Liver (tissue), 9 donors: ENCODE data around the gene MMP25. TPM values are rescaled to one million over a fixed set of nuclear protein-coding genes. Genes with fewer than 3 reads are reported as not detected.

Source experiments
- DNase-seq: peaks from one replicate; pipeline ENCODE4 v3.0.0-alpha.2; 2017; ENCODE audit warnings: low spot score
- H3K27ac ChIP-seq, 2 donors: one replicate each; pipeline ENCODE4 v1.7.0; 2013; ENCODE audit warnings: inconsistent platforms in 2 of 2, low read length in 2 of 2, control low read depth in 1 of 2, low read depth in 1 of 2, mild to moderate bottlenecking in 1 of 2
- H3K27me3 ChIP-seq, 4 donors: one replicate each; pipeline versions ENCODE4 v1.6.1 to v1.7.0; 2013; ENCODE audit warnings: low read length in 3 of 4, inconsistent platforms in 1 of 4, mild to moderate bottlenecking in 1 of 4, moderate library complexity in 1 of 4; ENCODE audit not compliant: control insufficient read depth in 4 of 4, insufficient read depth in 4 of 4
- H3K36me3 ChIP-seq, 4 donors: one replicate each; pipeline versions ENCODE4 v1.6.1 to v1.7.0; 2013; ENCODE audit warnings: low read length in 3 of 4, mild to moderate bottlenecking in 3 of 4, low read depth in 1 of 4, moderate library complexity in 1 of 4; ENCODE audit not compliant: control insufficient read depth in 4 of 4, insufficient read depth in 3 of 4
- H3K4me1 ChIP-seq, 4 donors: one replicate each; pipeline versions ENCODE4 v1.6.1 to v1.7.0; 2013; ENCODE audit warnings: low read length in 3 of 4, mild to moderate bottlenecking in 3 of 4, moderate library complexity in 1 of 4; ENCODE audit not compliant: control insufficient read depth in 4 of 4, insufficient read depth in 4 of 4
- H3K4me3 ChIP-seq, 3 donors: one replicate each; pipeline versions ENCODE4 v1.6.1 to v1.7.0; 2013; ENCODE audit warnings: low read length in 3 of 3, control low read depth in 1 of 3, low read depth in 1 of 3, mild to moderate bottlenecking in 1 of 3
- H3K9ac ChIP-seq, 2 donors: one replicate each; pipeline ENCODE4 v1.7.0; 2013; ENCODE audit warnings: low read length in 2 of 2, mild to moderate bottlenecking in 2 of 2, moderate library complexity in 2 of 2, control low read depth in 1 of 2, low read depth in 1 of 2
- H3K9me3 ChIP-seq, 4 donors: one replicate each; pipeline versions ENCODE4 v1.6.1 to v1.7.0; 2013; ENCODE audit warnings: low read length in 3 of 4; ENCODE audit not compliant: control insufficient read depth in 4 of 4
- FOXA1 ChIP-seq: IDR thresholded peaks from 2 replicates; pipeline ENCODE4 v1.6.1; 2016; ENCODE audit warnings: antibody characterized with exemption
- FOXA2 ChIP-seq: IDR thresholded peaks from 2 replicates; pipeline ENCODE4 v1.6.1; 2016; ENCODE audit warnings: antibody characterized with exemption
- GABPA ChIP-seq, 2 donors: IDR thresholded peaks in 1 of 2; conservative IDR thresholded peaks in 1 of 2; 2 replicates each; pipeline ENCODE4 v1.6.1; 2016; ENCODE audit warnings: antibody characterized with exemption in 2 of 2, mild to moderate bottlenecking in 1 of 2, moderate library complexity in 1 of 2
- HNF4G ChIP-seq: IDR thresholded peaks from 2 replicates; pipeline ENCODE4 v1.6.1; 2016; ENCODE audit warnings: antibody characterized with exemption
- NR2F2 ChIP-seq: IDR thresholded peaks from 2 replicates; pipeline ENCODE4 v1.6.1; 2016; ENCODE audit warnings: antibody characterized with exemption
- RAD21 ChIP-seq, 2 donors: IDR thresholded peaks; 2 replicates each; pipeline ENCODE4 v1.6.1; 2016; ENCODE audit warnings: antibody characterized with exemption in 2 of 2, mild to moderate bottlenecking in 2 of 2
- TAF1 ChIP-seq: conservative IDR thresholded peaks from 2 replicates; pipeline ENCODE4 v1.6.1; 2016; ENCODE audit warnings: antibody characterized with exemption, mild to moderate bottlenecking
- YY1 ChIP-seq: IDR thresholded peaks from 2 replicates; pipeline ENCODE4 v1.6.1; 2016; ENCODE audit warnings: antibody characterized with exemption, mild to moderate bottlenecking
- WGBS: extraction: QIAGEN DNeasy Blood & Tissue Kit; methylation state at CpG from one replicate; pipeline ENCODE4 v1.1.7; 2013; 5-methylcytosine and 5-hydroxymethylcytosine counted together
- polyA plus RNA-seq, 2 donors: library from polyadenylated mRNA; stranded (reverse) in 1 of 2; unstranded in 1 of 2; fragments of 200-250 nt in 1 of 2; fragments of >200 nt in 1 of 2; fragmentation: Nextera tagmentation in 1 of 2; extraction: Ambion mirVana in 1 of 2; gene quantifications; one replicate each; pipeline versions ENCODE4 v1.2.1 to v1.2.3, GENCODE V29; 2013 to 2015
- total RNA-seq, 2 donors: library from RNA; depleted of rRNA; stranded (reverse); fragments of >200 nt; gene quantifications; one replicate each; pipeline ENCODE4 v1.2.3, GENCODE V29; 2014
- TF ChIP-seq, protein P1 (sequence below): IDR thresholded peaks from 2 replicates; pipeline ENCODE4 v1.6.1; 2016; ENCODE audit warnings: antibody characterized with exemption
- TF ChIP-seq, protein P2 (sequence below): IDR thresholded peaks from 2 replicates; pipeline ENCODE4 v1.6.1; 2016; ENCODE audit warnings: antibody characterized with exemption
- TF ChIP-seq, protein P3 (sequence below): IDR thresholded peaks from 2 replicates; pipeline ENCODE4 v1.6.1; 2016; ENCODE audit warnings: antibody characterized with exemption, mild to moderate bottlenecking
- donor health status: healthy.
- donor health status: healthy.
- donor health status: healthy.
- donor health status: healthy.
- donor health status: healthy.

The MMP25 gene
- total and polyA plus RNA-seq, 4 donors, result 0.47 to 2.7 (median 0.96) TPM

- Histone ChIP-seq H3K9ac (no peak overlapping the region), H3K9me3 (no peaks in the 10 kb centered on the region), H3K27ac (peak overlapping the region; percentile 95 to 97), H3K27me3 (no peaks in the 10 kb centered on the region), H3K4me3 (peak overlapping the region in 1 of 3 donors; percentile 72), H3K4me1 (peaks cover 14 to 39% (median 26%) of the 10 kb centered on the region in 4 donors), H3K36me3 (peaks cover 0 to 14% (median 3%) of the 10 kb centered on the region in 4 donors)
- TF ChIP-seq FOXA2, result no peak
- no peak for TF ChIP-seq HNF4G
- no peak for TF ChIP-seq GABPA (IDR thresholded peaks at IDR 0.05 in 1 of 2, conservative IDR thresholded peaks at IDR 0.05 in 1 of 2)
- TF ChIP-seq, protein P1, sequence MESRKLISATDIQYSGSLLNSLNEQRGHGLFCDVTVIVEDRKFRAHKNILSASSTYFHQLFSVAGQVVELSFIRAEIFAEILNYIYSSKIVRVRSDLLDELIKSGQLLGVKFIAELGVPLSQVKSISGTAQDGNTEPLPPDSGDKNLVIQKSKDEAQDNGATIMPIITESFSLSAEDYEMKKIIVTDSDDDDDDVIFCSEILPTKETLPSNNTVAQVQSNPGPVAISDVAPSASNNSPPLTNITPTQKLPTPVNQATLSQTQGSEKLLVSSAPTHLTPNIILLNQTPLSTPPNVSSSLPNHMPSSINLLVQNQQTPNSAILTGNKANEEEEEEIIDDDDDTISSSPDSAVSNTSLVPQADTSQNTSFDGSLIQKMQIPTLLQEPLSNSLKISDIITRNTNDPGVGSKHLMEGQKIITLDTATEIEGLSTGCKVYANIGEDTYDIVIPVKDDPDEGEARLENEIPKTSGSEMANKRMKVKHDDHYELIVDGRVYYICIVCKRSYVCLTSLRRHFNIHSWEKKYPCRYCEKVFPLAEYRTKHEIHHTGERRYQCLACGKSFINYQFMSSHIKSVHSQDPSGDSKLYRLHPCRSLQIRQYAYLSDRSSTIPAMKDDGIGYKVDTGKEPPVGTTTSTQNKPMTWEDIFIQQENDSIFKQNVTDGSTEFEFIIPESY, result no peak
- no peak for TF ChIP-seq FOXA1
- no peak for TF ChIP-seq NR2F2
- TF ChIP-seq YY1, result no peak
- TF ChIP-seq, protein P2, sequence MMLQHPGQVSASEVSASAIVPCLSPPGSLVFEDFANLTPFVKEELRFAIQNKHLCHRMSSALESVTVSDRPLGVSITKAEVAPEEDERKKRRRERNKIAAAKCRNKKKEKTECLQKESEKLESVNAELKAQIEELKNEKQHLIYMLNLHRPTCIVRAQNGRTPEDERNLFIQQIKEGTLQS, result no peak
- TF ChIP-seq, protein P3, sequence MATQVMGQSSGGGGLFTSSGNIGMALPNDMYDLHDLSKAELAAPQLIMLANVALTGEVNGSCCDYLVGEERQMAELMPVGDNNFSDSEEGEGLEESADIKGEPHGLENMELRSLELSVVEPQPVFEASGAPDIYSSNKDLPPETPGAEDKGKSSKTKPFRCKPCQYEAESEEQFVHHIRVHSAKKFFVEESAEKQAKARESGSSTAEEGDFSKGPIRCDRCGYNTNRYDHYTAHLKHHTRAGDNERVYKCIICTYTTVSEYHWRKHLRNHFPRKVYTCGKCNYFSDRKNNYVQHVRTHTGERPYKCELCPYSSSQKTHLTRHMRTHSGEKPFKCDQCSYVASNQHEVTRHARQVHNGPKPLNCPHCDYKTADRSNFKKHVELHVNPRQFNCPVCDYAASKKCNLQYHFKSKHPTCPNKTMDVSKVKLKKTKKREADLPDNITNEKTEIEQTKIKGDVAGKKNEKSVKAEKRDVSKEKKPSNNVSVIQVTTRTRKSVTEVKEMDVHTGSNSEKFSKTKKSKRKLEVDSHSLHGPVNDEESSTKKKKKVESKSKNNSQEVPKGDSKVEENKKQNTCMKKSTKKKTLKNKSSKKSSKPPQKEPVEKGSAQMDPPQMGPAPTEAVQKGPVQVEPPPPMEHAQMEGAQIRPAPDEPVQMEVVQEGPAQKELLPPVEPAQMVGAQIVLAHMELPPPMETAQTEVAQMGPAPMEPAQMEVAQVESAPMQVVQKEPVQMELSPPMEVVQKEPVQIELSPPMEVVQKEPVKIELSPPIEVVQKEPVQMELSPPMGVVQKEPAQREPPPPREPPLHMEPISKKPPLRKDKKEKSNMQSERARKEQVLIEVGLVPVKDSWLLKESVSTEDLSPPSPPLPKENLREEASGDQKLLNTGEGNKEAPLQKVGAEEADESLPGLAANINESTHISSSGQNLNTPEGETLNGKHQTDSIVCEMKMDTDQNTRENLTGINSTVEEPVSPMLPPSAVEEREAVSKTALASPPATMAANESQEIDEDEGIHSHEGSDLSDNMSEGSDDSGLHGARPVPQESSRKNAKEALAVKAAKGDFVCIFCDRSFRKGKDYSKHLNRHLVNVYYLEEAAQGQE, result no peak
- no peak for TF ChIP-seq RAD21 (IDR thresholded peaks at IDR 0.05)
- DNase-seq, result no peak
- WGBS, result 70% methylated on average over 8 of the region's 8 CpGs
These were observed 23.5 kb upstream of the MMP25 start for GRCh38 chr16:3022684-3023414.

DNA sequence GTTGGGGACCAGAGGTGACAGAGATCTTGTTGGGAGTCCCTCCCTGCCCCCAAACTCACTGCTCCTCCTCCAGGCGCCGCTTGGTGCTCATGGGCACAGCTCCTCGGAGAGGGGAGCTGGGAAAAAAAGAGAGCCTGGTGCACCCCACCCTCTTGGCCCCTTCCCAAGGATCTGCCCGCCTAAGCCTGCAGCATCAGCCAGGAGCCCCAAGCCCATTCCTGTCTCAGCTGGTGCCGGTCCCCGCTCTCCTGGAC is 23.0 kb upstream of the MMP25 start:
- Histone ChIP-seq H3K4me3 (peak overlapping the region in 2 of 3 donors; percentile 55 to 72), H3K4me1 (peaks cover 17 to 42% (median 26%) of the 10 kb centered on the region in 4 donors), H3K36me3 (peaks cover 0 to 14% (median 3%) of the 10 kb centered on the region in 4 donors), H3K9me3 (no peaks in the 10 kb centered on the region), H3K27me3 (no peaks in the 10 kb centered on the region), H3K9ac (no peak overlapping the region), H3K27ac (peak overlapping the region; percentile 95 to 97)
- TF ChIP-seq HNF4G, result no peak
- TF ChIP-seq, protein P2, result no peak
- TF ChIP-seq TAF1, result no peak
- 48% methylated on average over 6 of the region's 6 CpGs for WGBS
- no peak for DNase-seq
